ENCODE results near the gene MAN2A1. TPM values are rescaled to one million over a fixed set of nuclear protein-coding genes. Genes with fewer than 3 reads are reported as not detected.

The MAN2A1 gene
- total RNA-seq, 1 experiment from 2014 or later: 78.0 TPM

DNA sequence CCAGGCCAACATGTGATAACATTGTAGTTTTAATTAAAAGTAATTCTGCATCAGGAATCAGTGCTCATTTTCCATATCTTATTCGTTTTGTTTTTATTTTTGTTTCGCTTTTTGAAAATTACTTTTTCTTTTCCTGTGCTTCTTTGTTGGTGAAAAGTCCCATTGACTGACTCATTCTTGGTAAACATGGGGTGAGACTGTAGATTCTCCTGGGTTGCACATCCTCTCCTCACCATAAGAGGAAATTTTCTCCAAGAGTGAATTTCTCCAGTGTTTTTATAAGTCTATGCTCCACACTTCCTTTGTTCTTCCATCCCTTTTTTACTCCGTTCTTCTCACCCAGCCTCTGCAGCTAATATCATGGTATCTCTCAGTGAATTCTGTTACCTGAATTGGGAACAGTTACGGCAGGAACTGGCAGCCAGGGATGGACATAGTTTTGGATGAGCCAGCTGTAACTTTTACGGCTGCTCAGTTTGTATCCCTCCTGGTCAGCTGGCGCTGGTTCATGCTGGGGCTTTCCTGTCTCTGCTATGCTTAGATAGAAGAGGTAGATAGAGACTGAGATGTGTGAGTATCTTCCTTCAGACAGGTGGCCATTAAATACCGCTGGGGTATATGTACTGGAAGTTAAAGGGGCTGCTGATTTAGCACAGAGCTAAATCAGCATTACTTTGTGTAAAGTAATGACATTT, 80.0 kb downstream of the MAN2A1 start:
- TF ChIP-seq, protein P1, sequence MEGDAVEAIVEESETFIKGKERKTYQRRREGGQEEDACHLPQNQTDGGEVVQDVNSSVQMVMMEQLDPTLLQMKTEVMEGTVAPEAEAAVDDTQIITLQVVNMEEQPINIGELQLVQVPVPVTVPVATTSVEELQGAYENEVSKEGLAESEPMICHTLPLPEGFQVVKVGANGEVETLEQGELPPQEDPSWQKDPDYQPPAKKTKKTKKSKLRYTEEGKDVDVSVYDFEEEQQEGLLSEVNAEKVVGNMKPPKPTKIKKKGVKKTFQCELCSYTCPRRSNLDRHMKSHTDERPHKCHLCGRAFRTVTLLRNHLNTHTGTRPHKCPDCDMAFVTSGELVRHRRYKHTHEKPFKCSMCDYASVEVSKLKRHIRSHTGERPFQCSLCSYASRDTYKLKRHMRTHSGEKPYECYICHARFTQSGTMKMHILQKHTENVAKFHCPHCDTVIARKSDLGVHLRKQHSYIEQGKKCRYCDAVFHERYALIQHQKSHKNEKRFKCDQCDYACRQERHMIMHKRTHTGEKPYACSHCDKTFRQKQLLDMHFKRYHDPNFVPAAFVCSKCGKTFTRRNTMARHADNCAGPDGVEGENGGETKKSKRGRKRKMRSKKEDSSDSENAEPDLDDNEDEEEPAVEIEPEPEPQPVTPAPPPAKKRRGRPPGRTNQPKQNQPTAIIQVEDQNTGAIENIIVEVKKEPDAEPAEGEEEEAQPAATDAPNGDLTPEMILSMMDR (conservative IDR thresholded peaks at IDR 0.05): no peak
- Histone ChIP-seq H2AFZ (ENCODE audit: low read length) (no peak overlapping the region), H2BK15ac (ENCODE audit: low read depth, low read length) (no peak overlapping the region), H3K23ac (ENCODE audit: insufficient read length, low read depth, low read length) (no peak overlapping the region), H2BK20ac (ENCODE audit: low read depth, low read length, poor library complexity, severe bottlenecking) (no peak overlapping the region), H3K56ac (ENCODE audit: insufficient read length, low read depth, low read length) (no peak overlapping the region), H4K91ac (ENCODE audit: insufficient read length, low read depth, low read length) (no peak overlapping the region), H3K18ac (ENCODE audit: insufficient read length, low read depth, low read length) (no peak overlapping the region), H3K4me2 (ENCODE audit: insufficient read depth, insufficient read length, low read length) (no peak overlapping the region), H3T11ph (ENCODE audit: low read length) (no peak overlapping the region), H2AK5ac (ENCODE audit: insufficient read length, low read length) (no peak overlapping the region), H4K5ac (ENCODE audit: insufficient read length, low read depth, low read length) (no peak overlapping the region), H3K9ac (ENCODE audit: extremely low read depth, insufficient read length, low read length) (no peak overlapping the region), H3K14ac (ENCODE audit: insufficient read depth, low read length) (no peak overlapping the region), H4K8ac (replicated peaks; ENCODE audit: insufficient read length, low read depth, low read length) (no peak overlapping the region), H2BK120ac (ENCODE audit: low read depth, low read length, poor library complexity, severe bottlenecking) (no peak overlapping the region), H3K27ac (ENCODE audit: insufficient read length, low read depth, low read length) (no peak overlapping the region), H3K9me3 (ENCODE audit: control insufficient read depth, low read depth, low read length) (no peaks in the 10 kb centered on the region), H3K4me1 (ENCODE audit: insufficient read depth, low read length) (no peaks in the 10 kb centered on the region), H3K79me1 (ENCODE audit: insufficient read depth, low read depth, low read length, poor library complexity, severe bottlenecking) (no peaks in the 10 kb centered on the region), H3K4ac (ENCODE audit: low read depth, low read length) (no peak overlapping the region), H3K79me2 (ENCODE audit: insufficient read depth, low read length) (no peaks in the 10 kb centered on the region), H3K23me2 (ENCODE audit: insufficient read length, low read depth, low read length, poor library complexity, severe bottlenecking) (no peaks in the 10 kb centered on the region), H2BK12ac (ENCODE audit: insufficient read length, low read depth, low read length) (no peak overlapping the region), H3K27me3 (ENCODE audit: insufficient read depth, low read length) (no peaks in the 10 kb centered on the region), H2BK5ac (ENCODE audit: insufficient read length, low read length) (no peak overlapping the region), H4K20me1 (ENCODE audit: control insufficient read depth, insufficient read depth, insufficient read length) (no peaks in the 10 kb centered on the region)
- H3K36me3 Mint-ChIP-seq (ENCODE audit: insufficient read depth in 1 of 3, low read depth in 3 of 3): peaks cover 7 to 36% (median 28%) of the 10 kb centered on the region in 3 experiments; a peak in 5 of 7 replicates
- H3K4me3 Mint-ChIP-seq: no peak overlapping the region
- H3K27me3 Mint-ChIP-seq (ENCODE audit: low read depth): no peaks in the 10 kb centered on the region
- no CpG with 5 or more reads among the region's 7 CpGs for WGBS (ENCODE audit: extremely low coverage, insufficient read length, low lambda C conversion rate)
- peaks cover 9 to 14% of the 10 kb centered on the region in 2 experiments for H3K4me1 Mint-ChIP-seq
- no peaks in the 10 kb centered on the region for H3K9me3 Mint-ChIP-seq
- H3K27ac Mint-ChIP-seq: peak overlapping the region; percentile 37 to 84 (median 71); a peak in 6 of 7 replicates
- DNase-seq: no peak

Measured in H9 (cell line).